DOHH2 (cell line): ENCODE results near the gene MGME1.

ENCODE experiments used
- EZH2phosphoT487 ChIP-seq: fragments of 200-600 bp; sonication (generic); IDR thresholded peaks from 2 replicates; pipeline ENCODE4 v1.6.1; 2017; ENCODE audit warnings: borderline replicate concordance, mild to moderate bottlenecking, antibody characterized with exemption, low read length, moderate library complexity, mixed read lengths
- TF ChIP-seq, protein P1 (sequence below): fragments of 200-600 bp; sonication (generic); IDR thresholded peaks from one replicate; pipeline ENCODE4 v1.5.1; 2014; ENCODE audit warnings: antibody characterized with exemption, mild to moderate bottlenecking, low read depth, low read length; ENCODE audit not compliant: poor library complexity, severe bottlenecking

DNA sequence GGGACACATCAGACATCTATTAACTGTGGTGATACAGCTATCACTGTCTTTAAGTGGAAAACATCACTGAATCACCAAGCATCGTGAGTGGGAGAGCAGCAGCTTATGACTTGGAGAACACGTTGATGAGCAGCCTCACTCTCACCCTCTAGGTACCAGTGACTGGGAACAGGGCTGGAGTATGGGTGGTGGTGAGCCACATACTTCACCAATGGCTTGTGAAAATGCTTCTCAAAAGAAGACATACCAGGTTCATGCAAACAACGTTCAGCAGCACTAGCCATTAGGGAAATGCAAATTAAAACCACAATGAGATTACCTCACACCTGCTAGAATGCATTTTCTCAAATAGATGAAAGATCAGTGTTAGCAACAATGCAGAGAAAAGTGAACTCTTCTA lies 25.5 kb upstream of the MGME1 start:
- TF ChIP-seq, protein P1, sequence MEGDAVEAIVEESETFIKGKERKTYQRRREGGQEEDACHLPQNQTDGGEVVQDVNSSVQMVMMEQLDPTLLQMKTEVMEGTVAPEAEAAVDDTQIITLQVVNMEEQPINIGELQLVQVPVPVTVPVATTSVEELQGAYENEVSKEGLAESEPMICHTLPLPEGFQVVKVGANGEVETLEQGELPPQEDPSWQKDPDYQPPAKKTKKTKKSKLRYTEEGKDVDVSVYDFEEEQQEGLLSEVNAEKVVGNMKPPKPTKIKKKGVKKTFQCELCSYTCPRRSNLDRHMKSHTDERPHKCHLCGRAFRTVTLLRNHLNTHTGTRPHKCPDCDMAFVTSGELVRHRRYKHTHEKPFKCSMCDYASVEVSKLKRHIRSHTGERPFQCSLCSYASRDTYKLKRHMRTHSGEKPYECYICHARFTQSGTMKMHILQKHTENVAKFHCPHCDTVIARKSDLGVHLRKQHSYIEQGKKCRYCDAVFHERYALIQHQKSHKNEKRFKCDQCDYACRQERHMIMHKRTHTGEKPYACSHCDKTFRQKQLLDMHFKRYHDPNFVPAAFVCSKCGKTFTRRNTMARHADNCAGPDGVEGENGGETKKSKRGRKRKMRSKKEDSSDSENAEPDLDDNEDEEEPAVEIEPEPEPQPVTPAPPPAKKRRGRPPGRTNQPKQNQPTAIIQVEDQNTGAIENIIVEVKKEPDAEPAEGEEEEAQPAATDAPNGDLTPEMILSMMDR = no peak
- no peak for TF ChIP-seq EZH2phosphoT487
